ENCODE measurements around the gene RNASEH2C.
"Not testable (repeated sequence)": the region's sequence is repeated elsewhere in the genome, so short reads cannot be mapped to it uniquely, and the experiment has no call there.

The RNASEH2C gene

DNA sequence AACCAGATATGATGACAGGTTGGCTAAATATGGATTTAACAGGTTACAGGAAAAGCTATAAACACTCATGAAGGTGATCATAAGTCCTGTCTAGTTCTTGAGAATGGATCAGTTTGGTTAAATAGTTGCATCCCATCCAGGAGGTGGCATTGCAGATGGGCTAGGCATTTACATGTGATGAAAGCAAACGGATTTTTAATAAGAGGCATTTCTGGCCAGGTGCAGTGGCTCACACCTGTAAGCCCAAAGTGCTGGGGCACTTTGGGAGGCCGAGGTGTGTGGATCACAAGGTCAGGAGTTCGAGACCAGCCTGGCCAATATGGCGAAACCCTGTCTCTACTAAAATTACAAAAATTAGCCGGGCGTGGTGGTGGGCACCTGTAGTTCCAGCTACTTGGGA is 37.1 kb downstream of the RNASEH2C start:
- DNase-seq (ENCODE audit: low read depth in 2 of 2), result not testable (repeated sequence)

DNA sequence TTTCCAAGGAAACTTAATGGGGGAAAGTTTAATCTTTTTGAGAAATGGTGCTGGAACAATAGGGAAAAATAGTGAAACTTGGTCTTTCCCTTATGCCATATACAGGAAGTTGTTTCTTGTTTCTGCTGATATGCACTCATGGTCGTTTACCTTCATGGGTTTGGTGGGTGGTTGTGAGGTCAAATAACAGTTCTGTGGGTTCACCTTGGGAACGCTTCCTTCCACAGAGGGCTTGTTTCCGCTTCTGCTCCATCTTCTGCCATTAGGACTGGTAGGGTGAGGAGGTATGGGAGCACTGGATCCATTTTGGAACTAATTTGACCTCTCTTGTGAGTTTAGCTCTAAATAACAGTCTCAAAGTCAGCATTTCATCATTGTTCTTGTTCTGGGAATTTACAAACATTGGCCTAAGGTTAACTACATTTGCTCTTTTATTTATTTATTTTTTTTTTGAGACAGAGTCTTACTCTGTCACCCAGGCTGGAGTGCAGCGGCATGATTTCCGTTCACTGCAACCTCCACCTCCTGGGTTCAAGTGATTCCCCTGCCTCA is 40.3 kb downstream of the RNASEH2C start:
- no peak for DNase-seq (ENCODE audit: low read depth in 2 of 2)

DNA sequence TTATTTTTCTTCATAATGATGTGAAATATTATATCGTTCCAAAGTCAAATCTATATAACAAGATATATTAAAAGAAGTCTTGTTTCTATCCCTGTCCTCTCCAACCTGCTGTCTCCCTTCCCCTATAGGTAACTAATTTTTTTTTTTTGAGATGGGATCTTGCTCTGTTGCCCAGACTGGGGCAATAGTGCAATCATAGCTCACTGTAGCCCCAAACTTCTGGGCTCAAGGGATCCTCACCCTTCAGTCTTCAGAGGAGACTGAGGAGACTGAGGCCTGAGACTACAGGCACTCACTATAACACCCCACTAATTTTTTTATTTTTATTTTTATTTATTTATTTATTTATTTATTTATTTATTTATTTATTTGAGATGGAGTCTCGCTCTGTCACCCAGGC is 47.6 kb downstream of the RNASEH2C start:
- no peak for DNase-seq (ENCODE audit: low read depth in 2 of 2)

DNA sequence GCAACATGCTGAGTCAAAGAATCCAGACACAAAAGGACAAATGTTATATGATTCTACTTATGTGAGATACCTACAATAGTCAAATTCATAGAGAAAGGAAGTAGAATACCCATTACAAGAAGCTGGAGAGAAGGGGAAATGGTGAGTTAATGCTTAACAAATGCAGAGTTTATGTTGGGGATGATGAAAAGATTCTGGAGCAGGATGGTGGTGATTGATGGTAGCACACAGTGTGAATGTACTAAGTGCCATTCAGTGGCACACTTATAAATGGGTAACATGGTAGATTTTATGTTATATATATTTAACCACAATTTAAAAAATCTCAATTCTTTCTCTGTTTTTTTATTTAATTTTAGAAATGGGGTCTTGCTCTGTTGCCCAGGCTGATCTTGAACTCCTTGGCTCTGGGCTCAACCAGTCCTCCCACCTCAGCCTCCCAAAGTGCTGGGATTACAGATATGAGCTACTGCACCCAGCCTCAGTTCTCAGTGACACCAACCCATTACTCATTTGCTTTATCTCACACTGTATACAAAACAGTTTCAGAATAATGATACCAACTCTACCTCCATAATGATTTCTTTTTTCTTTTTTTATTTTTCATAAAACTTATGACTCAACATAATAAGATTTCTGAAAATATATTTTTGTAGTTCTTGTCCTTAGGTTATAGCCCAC is 48.3 kb downstream of the RNASEH2C start:
- DNase-seq (ENCODE audit: low read depth in 2 of 2), result no peak

Data from stimulated activated CD4-positive, alpha-beta T cell treated with anti-CD3 and anti-CD28 coated beads, Interleukin-1b, Interleukin-23, amount 100 ng/mL, for 1 hour (primary cell).